Heart left ventricle (tissue), 13 donors: ENCODE results near the gene PPP1R8.

Source experiments
- CTCF ChIP-seq, 12 donors: fragments of 200-600 bp; sonication (generic) in 4 of 12; IDR thresholded peaks; one replicate each; pipeline versions ENCODE4 v1.5.0 to v1.8.0; 2018 to 2022; ENCODE audit warnings: antibody characterized with exemption in 12 of 12, mild to moderate bottlenecking in 5 of 12
- POLR2A ChIP-seq, 2 donors: fragments of 450-650 bp; IDR thresholded peaks; one replicate each; pipeline ENCODE4 v1.6.1; 2017; ENCODE audit warnings: antibody characterized with exemption in 2 of 2, mild to moderate bottlenecking in 2 of 2, moderate library complexity in 2 of 2
- donor health status: ischemic (EF 13 %, LVEDD 7.1; RV severe dilation, severe dysfunction).
- donor health status: DM: no; HTN: yes; CAD: no.
- donor health status: DM: no; HTN: no; CAD: no.
- donor health status: ischemic (EF 25% LVEDD 6.9; RV normal size, moderate dysfunction).
- donor health status: ischemic (EF 25% LVEDD 5.7; RV mildly dilated, moderate dysfunction).
- donor health status: ischemic (EF 35%, LVEDD 5.7; RV mildly dilated, moderate dysfunction).
- donor health status: nonischemic (EF 11% LVEDD 7.7; RV severe dilation, severe dysfunction).
- donor health status: DM: yes; HTN: yes; CAD: no.
- donor health status: PGD.
- donor health status: ischemic (EF 29% LVEDD 5.4; RV normal size, mild dysfunction).
- donor health status: nonischemic (EF 23%, LVEDD 6.1; RV moderate dilation, normal function).

DNA sequence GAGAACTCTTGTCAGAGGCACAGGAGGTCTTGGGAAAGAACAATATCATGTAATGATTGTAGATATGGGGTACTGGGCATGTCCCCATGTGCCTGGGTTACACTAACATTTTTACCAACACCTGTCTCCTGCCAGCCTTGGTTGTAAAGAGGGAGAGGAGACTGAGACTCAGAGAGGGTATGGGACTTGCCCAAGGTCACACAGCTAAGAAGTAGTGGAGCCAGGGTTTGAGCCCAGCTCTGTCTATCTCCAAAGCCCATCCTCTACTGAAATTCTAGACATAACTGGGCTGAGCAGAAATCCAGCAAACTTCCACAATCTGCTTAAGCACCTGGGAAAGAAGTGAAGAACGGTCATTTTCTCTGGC lies 39.1 kb downstream of the PPP1R8 start:
- no peak for TF ChIP-seq CTCF (IDR thresholded peaks at IDR 0.05)
- no peak for TF ChIP-seq POLR2A (IDR thresholded peaks at IDR 0.05)
